Tibial nerve (tissue), 3 donors: ENCODE measurements around the gene DESI1.

ENCODE experiments used
- CTCF ChIP-seq, 5 experiments: fragments of 200-600 bp in 3 of 5; fragments of 450-650 bp in 2 of 5; sonication (generic) in 3 of 5; IDR thresholded peaks; one replicate each; pipeline ENCODE4 v1.5.1; 2016 to 2019; ENCODE audit warnings: antibody characterized with exemption in 5 of 5, mild to moderate bottlenecking in 3 of 5, moderate library complexity in 2 of 5
- POLR2A ChIP-seq, 2 donors: fragments of 450-650 bp; IDR thresholded peaks; one replicate each; pipeline ENCODE4 v1.6.1; 2017; ENCODE audit warnings: antibody characterized with exemption in 2 of 2, mild to moderate bottlenecking in 2 of 2, moderate library complexity in 2 of 2

GRCh38 chr22:41620589-41621098, at the start of gene DESI1:
- no peak for TF ChIP-seq CTCF (IDR thresholded peaks at IDR 0.05)
- TF ChIP-seq POLR2A (IDR thresholded peaks at IDR 0.05), result peak in 1 of 2 donors; percentile 33
